ENCODE results near the gene MB21D2. TPM values are rescaled to one million over a fixed set of nuclear protein-coding genes. Genes with fewer than 3 reads are reported as not detected.

MB21D2 gene
- total and polyA plus RNA-seq, 2 donors (not counting 1 experiment from before 2014, with no cell fraction given): 0.03 to 0.20 TPM

- intact Hi-C loops (cut with micrococcal nuclease): no loop called here
- H3K27me3 ChIP-seq (replicated peaks in 1 of 4; ENCODE audit: control extremely low read depth in 1 of 4, control insufficient read depth in 3 of 4, insufficient read depth in 4 of 4, low read length in 3 of 4): no peaks in the 10 kb centered on the region
- peaks cover 0 to 2% (median 0%) of the 10 kb centered on the region in 3 donors for H3K9me3 ChIP-seq (ENCODE audit: control extremely low read depth in 1 of 3, control insufficient read depth in 2 of 3, insufficient read depth in 1 of 3, low read length in 2 of 3)
- no peak for ATAC-seq (ENCODE audit: low read depth)
- no peaks in the 10 kb centered on the region for H3K36me3 ChIP-seq (replicated peaks in 1 of 2; ENCODE audit: control extremely low read depth in 1 of 2, control insufficient read depth in 1 of 2, extremely low read depth in 1 of 2, insufficient read depth in 2 of 2, low read length in 1 of 2)
- no peak overlapping the region for H3K9ac ChIP-seq (ENCODE audit: low read length)
- 92% methylated on average over 1 of the region's 1 CpG for WGBS (ENCODE audit: insufficient coverage)
- TF ChIP-seq, protein P1, sequence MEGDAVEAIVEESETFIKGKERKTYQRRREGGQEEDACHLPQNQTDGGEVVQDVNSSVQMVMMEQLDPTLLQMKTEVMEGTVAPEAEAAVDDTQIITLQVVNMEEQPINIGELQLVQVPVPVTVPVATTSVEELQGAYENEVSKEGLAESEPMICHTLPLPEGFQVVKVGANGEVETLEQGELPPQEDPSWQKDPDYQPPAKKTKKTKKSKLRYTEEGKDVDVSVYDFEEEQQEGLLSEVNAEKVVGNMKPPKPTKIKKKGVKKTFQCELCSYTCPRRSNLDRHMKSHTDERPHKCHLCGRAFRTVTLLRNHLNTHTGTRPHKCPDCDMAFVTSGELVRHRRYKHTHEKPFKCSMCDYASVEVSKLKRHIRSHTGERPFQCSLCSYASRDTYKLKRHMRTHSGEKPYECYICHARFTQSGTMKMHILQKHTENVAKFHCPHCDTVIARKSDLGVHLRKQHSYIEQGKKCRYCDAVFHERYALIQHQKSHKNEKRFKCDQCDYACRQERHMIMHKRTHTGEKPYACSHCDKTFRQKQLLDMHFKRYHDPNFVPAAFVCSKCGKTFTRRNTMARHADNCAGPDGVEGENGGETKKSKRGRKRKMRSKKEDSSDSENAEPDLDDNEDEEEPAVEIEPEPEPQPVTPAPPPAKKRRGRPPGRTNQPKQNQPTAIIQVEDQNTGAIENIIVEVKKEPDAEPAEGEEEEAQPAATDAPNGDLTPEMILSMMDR (IDR thresholded peaks at IDR 0.05): no peak
- TF ChIP-seq EZH2 (IDR thresholded peaks at IDR 0.05; ENCODE audit: borderline replicate concordance, insufficient read depth, low read depth, low read length, poor library complexity, severe bottlenecking): no peak
- no peak overlapping the region for H3K27ac ChIP-seq (ENCODE audit: low read length in 2 of 2)
- H3K4me2 ChIP-seq (replicated peaks; ENCODE audit: low read depth, low read length, poor library complexity, severe bottlenecking): no peak overlapping the region
- no peak overlapping the region for H2AFZ ChIP-seq (ENCODE audit: insufficient read depth, low read depth, low read length, poor library complexity, severe bottlenecking)
- CTCF ChIA-PET: no interaction called here
- Mint-ChIP-seq H3K4me1 (no peaks in the 10 kb centered on the region), H3K9me3 (ENCODE audit: insufficient read depth) (no peaks in the 10 kb centered on the region), H3K27me3 (no peaks in the 10 kb centered on the region), H3K4me3 (no peak overlapping the region), H3K27ac (no peak overlapping the region)
- no peaks in the 10 kb centered on the region for H3K79me2 ChIP-seq (ENCODE audit: control insufficient read depth, insufficient read depth, low read length)
- no peak overlapping the region for H3K4me3 ChIP-seq (ENCODE audit: control extremely low read depth in 1 of 5, extremely low read depth in 1 of 5, insufficient read depth in 1 of 5, low read depth in 2 of 5, low read length in 4 of 5)
- H3K4me1 ChIP-seq (ENCODE audit: control insufficient read depth in 2 of 2, insufficient read depth in 2 of 2, low read length in 2 of 2): no peaks in the 10 kb centered on the region
- no peak for DNase-seq
- POLR2A ChIA-PET: no interaction called here
- no peaks in the 10 kb centered on the region for H4K20me1 ChIP-seq (ENCODE audit: control insufficient read depth, insufficient read depth, low read length, poor library complexity, severe bottlenecking)
Observed at GRCh38 chr3:192935441-192935840, 17.8 kb upstream of the MB21D2 start.

GRCh38 chr3:192933779-192934460, 16.3 kb upstream of the MB21D2 start:
- DNase-seq (no peak), ATAC-seq (ENCODE audit: low read depth) (no peak)
- Histone ChIP-seq H3K4me1 (ENCODE audit: control insufficient read depth in 2 of 2, insufficient read depth in 2 of 2, low read length in 2 of 2) (no peaks in the 10 kb centered on the region), H3K36me3 (replicated peaks in 1 of 2; ENCODE audit: control extremely low read depth in 1 of 2, control insufficient read depth in 1 of 2, extremely low read depth in 1 of 2, insufficient read depth in 2 of 2, low read length in 1 of 2) (no peaks in the 10 kb centered on the region), H3K4me3 (ENCODE audit: control extremely low read depth in 1 of 5, extremely low read depth in 1 of 5, insufficient read depth in 1 of 5, low read depth in 2 of 5, low read length in 4 of 5) (no peak overlapping the region), H4K20me1 (ENCODE audit: control insufficient read depth, insufficient read depth, low read length, poor library complexity, severe bottlenecking) (no peaks in the 10 kb centered on the region), H3K79me2 (ENCODE audit: control insufficient read depth, insufficient read depth, low read length) (no peaks in the 10 kb centered on the region), H3K4me2 (replicated peaks; ENCODE audit: low read depth, low read length, poor library complexity, severe bottlenecking) (no peak overlapping the region), H3K27me3 (replicated peaks in 1 of 4; ENCODE audit: control extremely low read depth in 1 of 4, control insufficient read depth in 3 of 4, insufficient read depth in 4 of 4, low read length in 3 of 4) (no peaks in the 10 kb centered on the region), H2AFZ (ENCODE audit: insufficient read depth, low read depth, low read length, poor library complexity, severe bottlenecking) (no peak overlapping the region), H3K9me3 (ENCODE audit: control extremely low read depth in 1 of 3, control insufficient read depth in 2 of 3, insufficient read depth in 1 of 3, low read length in 2 of 3) (peaks cover 0 to 2% (median 0%) of the 10 kb centered on the region in 3 donors), H3K9ac (ENCODE audit: low read length) (no peak overlapping the region), H3K27ac (ENCODE audit: low read length in 2 of 2) (no peak overlapping the region)
- no peak overlapping the region for H3K27ac Mint-ChIP-seq
- H3K27me3 Mint-ChIP-seq: no peaks in the 10 kb centered on the region
- H3K4me3 Mint-ChIP-seq: no peak overlapping the region
- no peak for TF ChIP-seq EZH2 (IDR thresholded peaks at IDR 0.05; ENCODE audit: borderline replicate concordance, insufficient read depth, low read depth, low read length, poor library complexity, severe bottlenecking)
- TF ChIP-seq, protein P1 (IDR thresholded peaks at IDR 0.05): no peak
- CTCF ChIA-PET: no interaction called here
- POLR2A ChIA-PET: no interaction called here
- no peaks in the 10 kb centered on the region for H3K9me3 Mint-ChIP-seq (ENCODE audit: insufficient read depth)
- peaks cover 3% of the 10 kb centered on the region for H3K4me1 Mint-ChIP-seq
- WGBS (ENCODE audit: insufficient coverage): 100% methylated on average over 1 of the region's 4 CpGs
- intact Hi-C loops (cut with micrococcal nuclease): no loop called here

Measured in B cell (primary cell).